Activated T-cell treated with anti-CD3 and anti-CD28 coated beads, Interleukin-2, amount 50 U/mL, for 72 hours (primary cell): Measurements from ENCODE around the gene UNC5B. TPM values are rescaled to one million over a fixed set of nuclear protein-coding genes. Genes with fewer than 3 reads are reported as not detected.

Source experiments
- ATAC-seq, 2 donors: fragments of 150-1000 bp; cut with Tn5 transposase; replicated peaks in 1 of 2; 2 replicates each; pipeline ENCODE4 v1.10.0; 2021; ENCODE audit warnings: moderate library complexity in 2 of 2, mild to moderate bottlenecking in 1 of 2
- DNase-seq, 2 donors: peaks; one replicate each; pipeline ENCODE4 v3.0.0; 2021 to 2022; ENCODE audit warnings: mixed read lengths in 1 of 2
- H3K27ac Mint-ChIP-seq: one replicate; pipeline ENCODE4 v1.8.0; 2022; ENCODE audit warnings: mild to moderate bottlenecking, moderate library complexity, mixed read lengths
- H3K27me3 Mint-ChIP-seq: one replicate; pipeline ENCODE4 v1.8.0; 2022; ENCODE audit warnings: low read depth, mixed read lengths
- H3K36me3 Mint-ChIP-seq, 2 donors: one replicate each; pipeline ENCODE4 v1.8.0; 2022; ENCODE audit warnings: mixed read lengths in 2 of 2, mild to moderate bottlenecking in 1 of 2; ENCODE audit not compliant: insufficient read depth in 2 of 2
- H3K4me1 Mint-ChIP-seq: one replicate; pipeline ENCODE4 v1.8.0; 2022; ENCODE audit warnings: low read depth, mixed read lengths
- H3K4me3 Mint-ChIP-seq, 2 donors: one replicate each; pipeline ENCODE4 v1.8.0; 2022; ENCODE audit warnings: mild to moderate bottlenecking in 2 of 2, mixed read lengths in 2 of 2, moderate library complexity in 2 of 2
- H3K9me3 Mint-ChIP-seq, 2 donors: one replicate each; pipeline ENCODE4 v1.8.0; 2022; ENCODE audit warnings: mixed read lengths in 2 of 2
- total RNA-seq, 2 donors: library from RNA; stranded (reverse); gene quantifications; one replicate each; pipeline ENCODE4 v1.2.3, GENCODE V29; 2022

The UNC5B gene
- total RNA-seq, 2 donors from 2014 or later: 0.05 to 0.12 TPM

DNA sequence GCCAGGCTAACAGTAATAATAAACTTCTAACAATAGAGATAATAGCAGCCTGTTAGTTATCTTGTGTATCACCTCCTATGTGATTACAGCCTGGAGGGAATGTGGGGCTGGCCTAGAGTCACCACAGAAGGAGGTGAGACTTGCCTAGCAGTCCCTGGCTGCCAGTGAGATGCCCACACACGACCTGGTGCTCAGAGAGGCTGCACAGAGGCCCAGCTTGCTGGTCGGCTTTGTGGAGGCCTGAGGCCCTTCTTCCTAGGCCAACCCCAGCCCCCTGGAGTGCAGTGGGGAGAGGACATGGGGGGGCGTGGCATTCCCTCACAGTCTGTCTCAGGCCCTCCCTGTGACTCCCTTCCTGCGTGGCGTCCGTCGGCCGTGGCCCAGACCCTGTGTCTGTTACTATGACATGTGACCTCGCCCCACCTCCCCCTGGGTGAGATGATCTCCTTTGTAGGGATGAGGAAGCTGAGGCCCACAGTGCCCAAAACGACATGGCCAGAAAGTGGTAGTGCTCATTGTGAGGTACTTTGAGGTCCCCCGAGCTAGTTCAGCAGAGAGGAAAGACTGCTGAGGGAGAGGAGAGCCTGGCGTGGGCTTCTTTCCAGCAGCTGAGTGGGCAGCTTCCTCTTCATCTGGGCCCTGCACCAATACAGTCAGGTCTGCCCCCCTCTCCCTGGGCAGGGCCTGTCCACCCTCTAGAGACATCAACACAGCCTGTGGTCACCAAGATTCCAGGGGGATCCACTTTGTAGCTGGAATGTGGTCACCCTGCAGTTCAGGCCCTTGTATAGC, 29.7 kb downstream of the UNC5B start:
- Mint-ChIP-seq H3K4me3 (no peak overlapping the region), H3K27me3 (peaks cover 12% of the 10 kb centered on the region), H3K27ac (no peak overlapping the region), H3K36me3 (no peaks in the 10 kb centered on the region), H3K4me1 (peaks cover 6% of the 10 kb centered on the region), H3K9me3 (no peaks in the 10 kb centered on the region)
- no peak for DNase-seq
- no peak for ATAC-seq

DNA sequence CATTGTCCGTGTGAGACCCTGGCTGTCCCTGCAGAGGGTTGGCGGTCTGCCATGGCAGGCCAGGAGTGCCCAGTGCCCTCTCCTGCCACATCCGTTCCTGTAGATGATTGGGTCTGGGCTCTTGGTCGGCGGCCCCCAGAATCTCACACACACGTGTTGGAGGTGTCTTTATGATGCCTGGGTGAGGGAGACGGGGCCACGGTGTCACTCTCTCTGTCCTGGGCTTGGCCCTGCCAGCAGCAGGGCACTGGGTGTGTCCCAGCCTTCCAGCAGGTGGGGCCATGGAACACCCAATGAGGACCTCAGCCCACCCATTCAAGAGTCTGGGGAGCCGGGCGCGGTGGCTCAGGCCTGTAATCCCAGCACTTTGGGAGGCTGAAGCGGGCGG, 30.2 kb downstream of the UNC5B start:
- no peak for ATAC-seq
- Mint-ChIP-seq H3K36me3 (no peaks in the 10 kb centered on the region), H3K4me3 (no peak overlapping the region), H3K4me1 (peaks cover 6% of the 10 kb centered on the region), H3K27me3 (peaks cover 12% of the 10 kb centered on the region), H3K9me3 (no peaks in the 10 kb centered on the region), H3K27ac (no peak overlapping the region)
- no peak for DNase-seq

- ATAC-seq (no peak), DNase-seq (no peak)
- no peaks in the 10 kb centered on the region for H3K9me3 Mint-ChIP-seq
- H3K4me1 Mint-ChIP-seq: peaks cover 6% of the 10 kb centered on the region
- peaks cover 12% of the 10 kb centered on the region for H3K27me3 Mint-ChIP-seq
- no peak overlapping the region for H3K27ac Mint-ChIP-seq
- H3K36me3 Mint-ChIP-seq: no peaks in the 10 kb centered on the region
- no peak overlapping the region for H3K4me3 Mint-ChIP-seq
Measured at GRCh38 chr10:71243756-71244395, 31.5 kb downstream of the UNC5B start.

DNA sequence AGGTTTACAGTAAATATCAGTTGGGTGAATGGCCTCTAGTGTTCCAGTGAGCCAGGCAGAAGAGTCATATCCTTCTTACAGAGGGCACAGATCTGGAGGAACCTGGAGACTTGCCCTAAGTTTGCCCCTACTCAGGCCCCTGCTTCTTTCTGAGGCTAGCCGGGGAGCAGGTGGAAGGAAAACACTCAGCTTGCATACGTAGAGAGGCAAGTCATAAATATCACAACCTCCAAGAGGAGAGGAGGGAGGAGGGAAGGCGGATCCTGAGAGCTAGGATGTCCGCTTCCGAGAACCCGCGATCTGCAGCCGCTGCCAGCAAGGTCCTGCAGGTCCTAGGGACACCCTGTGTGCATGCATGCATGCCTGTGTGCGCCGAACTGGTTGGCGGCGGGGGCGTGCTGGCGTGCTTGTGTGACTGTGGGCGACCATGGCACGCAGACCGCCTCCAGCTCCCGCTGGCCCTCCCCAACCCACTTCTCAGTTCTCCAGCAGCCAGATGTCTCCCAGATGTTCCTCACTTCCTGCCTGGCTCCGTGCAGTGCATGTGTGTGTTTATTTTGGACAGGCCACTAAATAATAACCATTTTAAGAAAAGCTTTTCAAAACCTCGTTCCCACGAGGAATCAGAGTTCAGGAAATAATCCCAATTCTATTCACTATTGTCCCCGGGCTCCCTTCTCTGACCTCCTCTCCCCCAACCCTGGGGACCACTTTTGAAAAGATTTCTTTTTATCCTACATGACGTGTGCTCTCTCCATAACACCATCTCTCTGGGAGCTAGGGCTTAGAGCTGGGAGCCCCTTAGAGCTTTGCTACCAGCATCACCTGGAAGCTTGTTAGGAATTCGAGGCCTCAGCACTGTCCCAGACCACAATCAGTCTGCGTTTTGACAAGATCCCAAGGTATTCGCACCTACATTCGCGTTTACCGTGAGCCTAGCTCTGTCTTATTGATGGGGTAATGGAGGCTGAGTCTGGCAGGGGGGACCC, 32.4 kb downstream of the UNC5B start:
- Mint-ChIP-seq H3K36me3 (no peaks in the 10 kb centered on the region), H3K9me3 (no peaks in the 10 kb centered on the region), H3K27ac (no peak overlapping the region), H3K4me1 (peaks cover 6% of the 10 kb centered on the region), H3K4me3 (no peak overlapping the region), H3K27me3 (peaks cover 12% of the 10 kb centered on the region)
- DNase-seq: no peak
- ATAC-seq: no peak

DNA sequence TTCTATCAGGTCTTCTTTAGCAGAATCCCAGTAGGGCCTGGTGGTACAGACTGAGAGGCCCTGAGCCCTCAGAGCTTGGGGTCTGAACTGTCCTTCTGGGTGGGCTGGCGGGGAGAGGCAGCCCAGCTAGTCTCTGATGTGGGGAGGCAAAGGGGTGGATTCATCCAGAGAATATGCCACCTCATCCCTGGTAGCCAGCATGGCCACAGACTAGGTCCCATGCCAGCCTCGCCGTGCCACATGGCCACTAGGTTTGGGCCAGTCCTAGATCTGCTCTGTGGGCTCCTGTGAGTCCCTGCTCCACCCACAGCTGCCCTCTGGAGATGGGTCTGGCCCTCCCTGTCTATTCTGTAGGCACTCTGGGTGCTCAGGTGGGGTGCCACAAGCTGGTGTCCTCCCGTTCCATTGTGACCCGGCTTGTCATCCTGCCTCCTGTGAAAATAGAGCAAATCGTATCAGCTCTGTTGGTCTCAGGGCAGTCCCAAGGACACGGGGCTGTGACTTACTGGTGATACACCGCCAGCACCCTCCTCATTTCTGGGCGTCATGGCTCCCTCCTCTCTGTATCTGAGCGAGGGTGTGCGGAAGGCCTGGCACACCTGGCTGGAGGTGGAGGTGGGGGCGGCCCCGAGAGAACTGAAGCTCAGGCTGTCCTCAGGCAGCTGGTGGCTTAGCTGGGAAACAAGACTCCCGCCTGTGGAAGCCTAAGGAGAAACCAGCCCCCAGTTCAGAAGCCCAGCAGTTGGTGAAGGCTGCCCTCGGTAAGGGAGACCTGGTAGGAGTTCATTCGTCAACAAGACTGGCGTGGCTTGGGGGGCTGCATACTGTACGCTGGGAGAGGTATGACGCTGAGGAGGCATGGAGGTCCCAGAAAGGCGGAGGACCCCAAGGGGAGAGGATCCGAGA, 33.3 kb downstream of the UNC5B start:
- Mint-ChIP-seq H3K9me3 (no peaks in the 10 kb centered on the region), H3K4me3 (no peak overlapping the region), H3K27me3 (peaks cover 12% of the 10 kb centered on the region), H3K36me3 (no peaks in the 10 kb centered on the region), H3K27ac (no peak overlapping the region), H3K4me1 (peaks cover 6% of the 10 kb centered on the region)
- DNase-seq (no peak), ATAC-seq (no peak)

- Mint-ChIP-seq H3K4me1 (peaks cover 6% of the 10 kb centered on the region), H3K9me3 (no peaks in the 10 kb centered on the region), H3K36me3 (no peaks in the 10 kb centered on the region), H3K4me3 (no peak overlapping the region), H3K27ac (no peak overlapping the region), H3K27me3 (peaks cover 12% of the 10 kb centered on the region)
- ATAC-seq: no peak
- DNase-seq: no peak
Measured at GRCh38 chr10:71246591-71247413, 34.4 kb downstream of the UNC5B start.

DNA sequence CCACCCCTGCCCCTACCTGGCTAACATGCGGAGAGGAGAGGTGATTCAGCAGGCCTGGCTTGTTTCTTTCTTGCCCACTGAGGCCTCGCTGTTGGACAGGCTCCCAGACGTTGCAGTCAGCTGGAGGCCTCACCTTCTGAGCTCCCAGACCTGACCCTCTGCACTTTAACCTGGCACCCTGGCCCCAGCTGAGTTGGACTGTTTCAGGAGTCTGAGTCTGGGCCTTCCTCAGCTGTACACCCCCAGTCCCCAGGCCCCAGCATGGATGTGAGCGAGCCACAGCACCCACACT, 35.0 kb downstream of the UNC5B start:
- no peaks in the 10 kb centered on the region for H3K9me3 Mint-ChIP-seq
- peaks cover 12% of the 10 kb centered on the region for H3K27me3 Mint-ChIP-seq
- DNase-seq: no peak
- no peak for ATAC-seq
- no peak overlapping the region for H3K27ac Mint-ChIP-seq
- no peaks in the 10 kb centered on the region for H3K36me3 Mint-ChIP-seq
- no peak overlapping the region for H3K4me3 Mint-ChIP-seq
- H3K4me1 Mint-ChIP-seq: peaks cover 6% of the 10 kb centered on the region

GRCh38 chr10:71247804-71248203, 35.4 kb downstream of the UNC5B start:
- no peaks in the 10 kb centered on the region for H3K36me3 Mint-ChIP-seq
- H3K27ac Mint-ChIP-seq: no peak overlapping the region
- DNase-seq (no peak), ATAC-seq (no peak)
- no peaks in the 10 kb centered on the region for H3K9me3 Mint-ChIP-seq
- no peak overlapping the region for H3K4me3 Mint-ChIP-seq
- peaks cover 6% of the 10 kb centered on the region for H3K4me1 Mint-ChIP-seq
- peaks cover 12% of the 10 kb centered on the region for H3K27me3 Mint-ChIP-seq

- H3K36me3 Mint-ChIP-seq: no peaks in the 10 kb centered on the region
- ATAC-seq (no peak), DNase-seq (no peak)
- H3K4me3 Mint-ChIP-seq: no peak overlapping the region
- peaks cover 12% of the 10 kb centered on the region for H3K27me3 Mint-ChIP-seq
- H3K4me1 Mint-ChIP-seq: peaks cover 6% of the 10 kb centered on the region
- no peaks in the 10 kb centered on the region for H3K9me3 Mint-ChIP-seq
- H3K27ac Mint-ChIP-seq: no peak overlapping the region
Measured at GRCh38 chr10:71248210-71248609, 35.8 kb downstream of the UNC5B start.

DNA sequence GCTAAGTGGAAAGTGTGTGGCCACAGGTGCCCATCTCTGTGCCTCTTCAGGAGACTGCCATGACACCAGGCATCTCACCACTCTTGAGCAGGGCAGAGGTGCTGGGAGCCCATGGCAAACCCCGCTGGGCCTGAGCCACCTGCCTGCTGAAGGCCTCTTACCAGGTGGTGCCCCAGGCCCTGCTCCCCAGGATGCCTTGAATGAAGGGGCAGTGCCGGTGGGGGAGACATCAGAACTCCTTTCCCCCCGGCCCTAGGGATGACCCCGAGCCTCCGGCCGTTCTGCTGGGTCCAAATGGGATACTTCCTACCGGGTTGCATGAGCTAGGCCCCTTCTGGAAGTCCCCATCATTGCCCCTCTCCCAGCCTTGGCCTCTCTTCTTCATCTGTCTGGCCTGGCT, 37.6 kb downstream of the UNC5B start:
- DNase-seq (no peak), ATAC-seq (no peak)
- H3K36me3 Mint-ChIP-seq: no peaks in the 10 kb centered on the region
- no peak overlapping the region for H3K27ac Mint-ChIP-seq
- H3K4me3 Mint-ChIP-seq: no peak overlapping the region
- H3K9me3 Mint-ChIP-seq: no peaks in the 10 kb centered on the region
- peaks cover 3% of the 10 kb centered on the region for H3K27me3 Mint-ChIP-seq
- H3K4me1 Mint-ChIP-seq: no peaks in the 10 kb centered on the region

GRCh38 chr10:71250405-71250804, 38.0 kb downstream of the UNC5B start:
- Mint-ChIP-seq H3K27ac (no peak overlapping the region), H3K36me3 (no peaks in the 10 kb centered on the region), H3K9me3 (no peaks in the 10 kb centered on the region), H3K27me3 (no peaks in the 10 kb centered on the region), H3K4me3 (no peak overlapping the region), H3K4me1 (no peaks in the 10 kb centered on the region)
- DNase-seq (no peak), ATAC-seq (no peak)

GRCh38 chr10:71250842-71251241, 38.5 kb downstream of the UNC5B start:
- DNase-seq (no peak), ATAC-seq (no peak)
- H3K27me3 Mint-ChIP-seq: no peaks in the 10 kb centered on the region
- H3K36me3 Mint-ChIP-seq: no peaks in the 10 kb centered on the region
- H3K4me1 Mint-ChIP-seq: no peaks in the 10 kb centered on the region
- no peak overlapping the region for H3K27ac Mint-ChIP-seq
- no peaks in the 10 kb centered on the region for H3K9me3 Mint-ChIP-seq
- no peak overlapping the region for H3K4me3 Mint-ChIP-seq
